ENCODE results near the gene LRP8. TPM values are rescaled to one million over a fixed set of nuclear protein-coding genes. Genes with fewer than 3 reads are reported as not detected.
A peak's percentile ranks its signal among the peaks of the same experiment; 100 is the strongest.

LRP8 gene
- total RNA-seq, 1 donor from 2014 or later, result 16.5 TPM

DNA sequence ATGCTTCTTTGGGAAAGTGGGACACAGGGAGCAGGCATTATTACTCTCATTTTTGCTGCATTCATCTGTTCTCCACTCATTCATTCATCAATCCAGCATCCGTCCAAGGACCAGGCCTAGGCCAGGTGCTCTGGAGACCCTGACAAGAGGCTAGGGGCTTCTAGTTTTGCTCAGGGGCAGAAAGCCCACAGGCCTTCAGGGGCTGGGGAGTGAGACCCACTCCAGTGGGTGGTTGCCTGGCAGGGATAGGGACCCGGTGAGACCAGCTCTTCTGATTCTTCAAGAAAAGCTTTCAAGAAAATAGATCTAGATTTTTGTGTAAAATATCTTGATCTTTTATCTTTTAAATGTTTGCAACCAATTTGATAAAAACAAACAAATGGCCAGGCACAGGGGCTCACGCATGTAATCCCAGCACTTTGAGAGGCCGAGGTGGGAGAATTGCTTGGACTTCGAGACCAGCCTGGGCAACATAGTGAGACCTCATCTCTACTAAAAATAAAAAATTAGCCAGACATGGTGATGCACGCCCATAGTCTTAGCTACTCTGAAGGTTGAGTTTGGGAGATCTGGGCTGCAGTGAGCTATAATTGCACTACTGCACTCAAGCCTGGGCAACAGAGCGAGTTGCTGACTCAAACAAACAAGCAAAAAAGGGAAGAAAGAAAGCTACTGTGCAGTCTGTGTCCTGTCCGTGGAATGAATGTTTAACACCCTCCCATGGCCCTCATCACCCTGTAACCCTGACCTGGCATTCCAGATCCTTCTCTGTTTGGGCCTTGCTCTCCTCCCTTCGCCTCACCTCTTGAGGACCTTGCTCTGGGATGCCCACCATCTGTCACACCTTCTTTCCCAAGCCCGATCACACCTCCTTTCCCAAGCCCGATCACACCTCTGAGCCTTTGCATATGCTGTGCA, 17.3 kb upstream of the LRP8 start:
- no peaks in the 10 kb centered on the region for H3K36me3 Mint-ChIP-seq
- no peaks in the 10 kb centered on the region for H3K4me1 Mint-ChIP-seq (ENCODE audit: unreplicated experiment)
- peaks cover 4% of the 10 kb centered on the region for H3K27me3 Mint-ChIP-seq
- H3K4me3 Mint-ChIP-seq, result no peak overlapping the region
- H3K27ac Mint-ChIP-seq, result no peak overlapping the region
- TF ChIP-seq, protein P1, sequence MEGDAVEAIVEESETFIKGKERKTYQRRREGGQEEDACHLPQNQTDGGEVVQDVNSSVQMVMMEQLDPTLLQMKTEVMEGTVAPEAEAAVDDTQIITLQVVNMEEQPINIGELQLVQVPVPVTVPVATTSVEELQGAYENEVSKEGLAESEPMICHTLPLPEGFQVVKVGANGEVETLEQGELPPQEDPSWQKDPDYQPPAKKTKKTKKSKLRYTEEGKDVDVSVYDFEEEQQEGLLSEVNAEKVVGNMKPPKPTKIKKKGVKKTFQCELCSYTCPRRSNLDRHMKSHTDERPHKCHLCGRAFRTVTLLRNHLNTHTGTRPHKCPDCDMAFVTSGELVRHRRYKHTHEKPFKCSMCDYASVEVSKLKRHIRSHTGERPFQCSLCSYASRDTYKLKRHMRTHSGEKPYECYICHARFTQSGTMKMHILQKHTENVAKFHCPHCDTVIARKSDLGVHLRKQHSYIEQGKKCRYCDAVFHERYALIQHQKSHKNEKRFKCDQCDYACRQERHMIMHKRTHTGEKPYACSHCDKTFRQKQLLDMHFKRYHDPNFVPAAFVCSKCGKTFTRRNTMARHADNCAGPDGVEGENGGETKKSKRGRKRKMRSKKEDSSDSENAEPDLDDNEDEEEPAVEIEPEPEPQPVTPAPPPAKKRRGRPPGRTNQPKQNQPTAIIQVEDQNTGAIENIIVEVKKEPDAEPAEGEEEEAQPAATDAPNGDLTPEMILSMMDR (conservative IDR thresholded peaks at IDR 0.05), result no peak
- H3K9me3 Mint-ChIP-seq, result no peaks in the 10 kb centered on the region
- peak; percentile 43 for DNase-seq (ENCODE audit: extremely low spot score, unreplicated experiment)

DNA sequence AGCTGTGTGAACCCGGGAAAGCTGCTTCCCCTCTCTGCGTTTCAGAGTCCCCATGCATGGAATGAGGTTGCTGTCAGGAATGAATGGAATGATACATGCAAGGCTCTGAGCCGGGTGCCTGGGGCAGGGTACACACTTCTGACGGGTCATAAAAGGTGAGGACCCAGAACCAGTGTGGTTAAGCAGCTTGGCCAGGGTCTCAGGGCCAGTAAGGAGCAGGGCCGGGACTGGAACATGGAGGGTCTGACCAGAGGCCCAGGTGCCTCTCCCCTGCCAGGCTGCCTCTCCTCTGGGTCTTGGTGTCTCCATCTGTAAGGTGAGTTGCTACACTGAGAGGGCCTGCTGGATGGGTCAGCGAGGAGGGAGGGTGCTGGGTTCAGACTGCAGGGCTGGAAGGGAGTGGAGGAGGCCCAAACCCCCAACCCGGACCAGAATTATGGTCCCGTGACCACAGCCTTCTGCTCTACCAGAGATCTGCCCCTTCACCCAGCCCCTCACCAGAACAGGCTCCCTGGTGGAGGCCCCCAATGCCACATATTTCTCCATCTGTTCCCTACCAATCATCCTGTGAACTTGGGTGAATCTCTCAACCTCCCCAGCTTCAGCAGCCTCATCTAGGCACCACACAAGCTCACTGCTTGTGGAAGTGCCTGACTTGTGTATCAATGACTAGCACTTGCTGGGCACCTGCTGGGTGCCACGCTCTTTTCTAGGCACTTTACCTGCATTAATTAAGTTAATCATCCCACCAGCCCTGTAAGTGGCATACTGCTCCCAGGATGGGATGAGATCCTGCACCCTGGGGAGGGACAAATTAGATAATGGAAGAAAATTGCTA, 16.2 kb upstream of the LRP8 start:
- Mint-ChIP-seq H3K4me3 (no peak overlapping the region), H3K27ac (no peak overlapping the region), H3K27me3 (peaks cover 4% of the 10 kb centered on the region), H3K4me1 (ENCODE audit: unreplicated experiment) (no peaks in the 10 kb centered on the region), H3K36me3 (no peaks in the 10 kb centered on the region), H3K9me3 (no peaks in the 10 kb centered on the region)
- TF ChIP-seq, protein P1 (conservative IDR thresholded peaks at IDR 0.05), result no peak
- DNase-seq (ENCODE audit: extremely low spot score, unreplicated experiment), result peak; percentile 42

DNA sequence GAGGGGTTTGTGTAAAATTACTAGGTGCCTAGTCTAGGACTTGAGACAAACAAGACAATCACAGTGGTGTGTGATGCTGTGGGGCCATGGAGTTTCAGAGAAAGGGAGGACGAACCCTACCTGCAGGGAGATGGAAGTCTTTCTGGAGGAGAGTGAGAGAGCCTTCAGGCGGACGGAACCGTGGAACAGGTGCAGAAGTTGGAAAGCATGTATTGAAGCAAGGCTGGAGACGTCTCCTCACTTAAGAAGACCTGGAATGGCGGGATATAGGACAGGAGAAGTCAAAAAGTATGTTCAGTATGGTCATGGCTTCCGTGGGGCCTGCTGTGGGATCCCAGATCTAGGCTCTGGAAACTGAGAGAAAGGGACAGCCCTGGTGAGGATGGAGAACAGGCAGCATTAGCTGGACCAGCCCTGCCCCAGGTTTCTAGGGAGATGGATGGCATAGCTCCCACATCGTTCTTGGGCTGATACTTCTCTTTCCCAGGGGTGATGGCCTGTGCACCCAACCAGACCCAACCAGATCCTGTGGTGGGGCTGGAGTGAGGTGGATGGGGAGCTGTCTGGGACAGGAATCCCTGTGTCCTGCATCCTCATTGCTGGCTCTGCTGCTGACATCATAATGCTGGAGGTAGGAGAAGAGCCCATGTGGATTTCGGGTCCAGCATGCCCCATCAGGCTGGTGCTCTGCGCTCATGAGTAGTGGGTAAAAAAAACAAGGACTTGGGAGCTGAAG, 15.0 kb upstream of the LRP8 start:
- H3K9me3 Mint-ChIP-seq, result no peaks in the 10 kb centered on the region
- H3K27ac Mint-ChIP-seq, result no peak overlapping the region
- peak; percentile 42 for DNase-seq (ENCODE audit: extremely low spot score, unreplicated experiment)
- TF ChIP-seq, protein P1 (conservative IDR thresholded peaks at IDR 0.05), result no peak
- H3K36me3 Mint-ChIP-seq, result no peaks in the 10 kb centered on the region
- H3K27me3 Mint-ChIP-seq, result peaks cover 4% of the 10 kb centered on the region
- no peak overlapping the region for H3K4me3 Mint-ChIP-seq
- no peaks in the 10 kb centered on the region for H3K4me1 Mint-ChIP-seq (ENCODE audit: unreplicated experiment)

DNA sequence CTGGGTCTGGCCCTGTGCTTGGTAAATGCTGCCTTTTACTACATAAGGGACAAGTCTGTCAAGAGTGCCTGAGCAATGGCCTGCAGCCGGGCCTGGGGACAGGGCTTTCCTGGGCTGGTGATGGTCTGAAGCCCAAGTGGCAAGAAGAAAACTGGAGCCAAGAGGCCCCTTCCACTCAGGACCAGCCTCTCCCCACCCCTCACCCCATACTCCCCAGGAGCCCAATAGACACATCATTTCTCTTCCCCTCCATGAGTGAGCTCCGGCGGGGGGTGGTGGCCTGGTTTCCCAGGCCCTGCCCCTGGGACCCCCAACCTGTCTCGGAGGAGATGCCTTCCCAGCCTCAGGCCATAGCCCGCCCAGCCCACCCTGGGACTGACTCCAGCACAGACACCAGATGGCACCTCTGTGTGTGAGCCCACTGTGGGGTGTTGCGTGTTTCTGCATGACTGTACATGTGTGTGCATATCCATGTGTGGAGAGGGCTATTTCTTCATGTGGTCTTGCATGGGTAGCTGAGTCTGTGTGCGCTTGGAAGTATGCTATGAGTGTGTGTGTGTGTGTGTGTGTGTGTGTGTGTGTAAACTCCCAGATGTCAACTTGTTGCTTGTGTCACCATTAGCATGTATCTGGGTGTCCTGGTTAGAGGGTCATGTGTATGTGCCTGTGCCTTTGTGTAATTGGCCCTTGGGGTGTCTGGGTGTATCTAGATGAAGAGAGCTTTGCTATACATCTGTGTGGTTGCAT, 14.3 kb upstream of the LRP8 start:
- Mint-ChIP-seq H3K4me1 (ENCODE audit: unreplicated experiment) (no peaks in the 10 kb centered on the region), H3K27me3 (peaks cover 4% of the 10 kb centered on the region), H3K36me3 (no peaks in the 10 kb centered on the region), H3K27ac (no peak overlapping the region), H3K9me3 (no peaks in the 10 kb centered on the region), H3K4me3 (no peak overlapping the region)
- peak; percentile 60 for DNase-seq (ENCODE audit: extremely low spot score, unreplicated experiment)
- TF ChIP-seq, protein P1 (conservative IDR thresholded peaks at IDR 0.05), result no peak

DNA sequence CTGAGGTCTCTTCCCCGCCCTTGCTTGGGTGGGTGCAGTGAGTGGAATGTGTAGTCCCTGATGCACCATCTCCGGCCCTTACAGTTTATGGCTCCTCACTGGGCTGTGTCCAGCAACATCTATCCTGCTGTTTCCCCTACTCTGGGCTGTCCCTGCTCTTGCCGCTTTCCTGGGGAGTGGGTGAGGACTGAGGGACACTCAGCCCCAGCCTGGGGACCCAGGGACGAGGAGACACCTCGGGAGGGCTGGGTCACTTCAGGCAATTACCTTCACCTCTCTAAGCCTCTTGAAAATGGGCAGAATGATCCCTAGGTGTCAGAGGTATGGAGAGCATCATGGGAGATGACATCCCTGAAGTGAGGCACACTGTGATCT, 13.6 kb upstream of the LRP8 start:
- DNase-seq (ENCODE audit: extremely low spot score, unreplicated experiment), result peak; percentile 49
- Mint-ChIP-seq H3K4me1 (ENCODE audit: unreplicated experiment) (no peaks in the 10 kb centered on the region), H3K9me3 (no peaks in the 10 kb centered on the region), H3K36me3 (no peaks in the 10 kb centered on the region), H3K4me3 (no peak overlapping the region), H3K27ac (no peak overlapping the region), H3K27me3 (peaks cover 5% of the 10 kb centered on the region)
- TF ChIP-seq, protein P1 (conservative IDR thresholded peaks at IDR 0.05), result no peak
